ENCODE measurements around the gene PCDHGA12.

DNA sequence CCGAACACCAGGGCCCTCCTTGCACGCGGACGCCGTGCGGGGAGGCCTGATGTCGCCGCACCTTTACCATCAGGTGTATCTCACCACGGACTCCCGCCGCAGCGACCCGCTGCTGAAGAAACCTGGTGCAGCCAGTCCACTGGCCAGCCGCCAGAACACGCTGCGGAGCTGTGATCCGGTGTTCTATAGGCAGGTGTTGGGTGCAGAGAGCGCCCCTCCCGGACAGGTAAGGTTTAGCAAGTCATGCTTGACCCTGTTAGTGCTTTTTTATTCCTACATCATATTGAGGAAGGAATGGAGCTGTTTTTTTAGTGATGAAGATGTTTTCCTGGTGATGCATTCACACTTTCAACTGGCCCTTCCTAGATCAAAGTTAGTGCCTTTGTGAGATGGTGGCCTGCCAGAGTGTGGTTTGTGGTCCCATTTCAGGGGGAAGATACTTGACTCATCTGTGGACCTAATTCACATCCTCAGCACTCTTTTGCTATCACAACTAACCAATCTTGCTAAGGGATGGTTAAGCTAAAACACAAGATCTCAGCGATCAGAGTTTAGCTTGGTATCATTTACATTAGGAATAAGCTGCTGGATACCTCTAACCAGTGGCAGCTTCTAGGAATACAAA is 48.1 kb downstream of the PCDHGA12 start:
- no peak for TF ChIP-seq EZH2 (IDR thresholded peaks at IDR 0.05; ENCODE audit: insufficient read depth, poor library complexity, severe bottlenecking)
- TF ChIP-seq EZH2phosphoT487 (IDR thresholded peaks at IDR 0.05; ENCODE audit: insufficient read depth, low read depth): no peak

Data from GM23248 (cell line).